HL-60/S4 treated with phorbol 12-myristate 13-acetate at 8.2 ng/mL for 4 days and 3 days (cell line): ENCODE data around the gene CEP350.

Source experiments
- in situ Hi-C: fragments of 300-500 bp; cut with MboI; formaldehyde crosslinking; loops from 2 replicates; pipeline ENCODE4 v1.15.0; 2022; ENCODE audit warnings: low sequenced_read_pairs

The CEP350 gene

GRCh38 chr1:180057883-180058396 is 103.3 kb downstream of the CEP350 start:
- in situ Hi-C loops, result no loop called here

GRCh38 chr1:180061019-180061418 is 106.4 kb downstream of the CEP350 start:
- in situ Hi-C loops, result no loop called here

GRCh38 chr1:180062452-180062971 is 107.9 kb downstream of the CEP350 start:
- in situ Hi-C loops, result no loop called here

GRCh38 chr1:180065408-180065807 is 110.8 kb downstream of the CEP350 start:
- in situ Hi-C loops, result no loop called here

- in situ Hi-C loops, result no loop called here
Observed at GRCh38 chr1:180066150-180066549, 111.5 kb downstream of the CEP350 start.

GRCh38 chr1:180070286-180070685 is 115.7 kb downstream of the CEP350 start:
- in situ Hi-C loops, result no loop called here

GRCh38 chr1:180071759-180072158 is 117.1 kb downstream of the CEP350 start:
- in situ Hi-C loops, result no loop called here

- in situ Hi-C loops, result no loop called here
Observed at GRCh38 chr1:180080439-180080838, 125.8 kb downstream of the CEP350 start.

GRCh38 chr1:180081474-180081873 is 126.9 kb downstream of the CEP350 start:
- in situ Hi-C loops, result no loop called here

- in situ Hi-C loops, result no loop called here
Observed at GRCh38 chr1:180083164-180083563, 128.6 kb downstream of the CEP350 start.

- in situ Hi-C loops, result no loop called here
Observed at GRCh38 chr1:180084867-180085266, 130.3 kb downstream of the CEP350 start.

GRCh38 chr1:180085331-180085730 is 130.7 kb downstream of the CEP350 start:
- in situ Hi-C loops, result no loop called here

GRCh38 chr1:180092931-180093650 is 138.5 kb downstream of the CEP350 start:
- in situ Hi-C loops, result no loop called here

- in situ Hi-C loops, result no loop called here
Observed at GRCh38 chr1:180094705-180095295, 140.2 kb downstream of the CEP350 start.

- in situ Hi-C loops, result no loop called here
Observed at GRCh38 chr1:180096584-180097325, 142.1 kb downstream of the CEP350 start.

GRCh38 chr1:180097326-180097605 is 142.7 kb downstream of the CEP350 start:
- in situ Hi-C loops, result no loop called here

- in situ Hi-C loops, result no loop called here
Observed at GRCh38 chr1:180101411-180101810, 146.8 kb downstream of the CEP350 start.

GRCh38 chr1:180103819-180104218 is 149.2 kb downstream of the CEP350 start:
- in situ Hi-C loops, result no loop called here

GRCh38 chr1:180112091-180112490 is 157.5 kb downstream of the CEP350 start:
- in situ Hi-C loops, result no loop called here

GRCh38 chr1:180112984-180113647 is 158.5 kb downstream of the CEP350 start:
- in situ Hi-C loops, result no loop called here

GRCh38 chr1:180114396-180114945 is 159.9 kb downstream of the CEP350 start:
- in situ Hi-C loops, result no loop called here
